WTC11 (cell line): ENCODE measurements around the gene AIG1.

Experiments
- AR ChIP-seq: fragments of 250-450 bp; sonication (Bioruptor Pico); IDR thresholded peaks from 2 replicates; pipeline ENCODE4 v1.9.0; 2021; ENCODE audit warnings: mild to moderate bottlenecking
- CTCF ChIP-seq: fragments of 200-600 bp; IDR thresholded peaks from 2 replicates; pipeline ENCODE4 v1.8.0; 2022; ENCODE audit warnings: antibody characterized with exemption
- JUN ChIP-seq: sonication (generic); formaldehyde crosslinking; IDR thresholded peaks from 2 replicates; pipeline ENCODE4 v1.8.0; 2023; ENCODE audit warnings: mild to moderate bottlenecking, missing genetic modification reagents
- MAX ChIP-seq: sonication (generic); formaldehyde crosslinking; IDR thresholded peaks from 2 replicates; pipeline ENCODE4 v1.8.0; 2022; ENCODE audit warnings: mild to moderate bottlenecking, missing genetic modification reagents
- PREB ChIP-seq: sonication (generic); formaldehyde crosslinking; IDR thresholded peaks from 2 replicates; pipeline ENCODE4 v1.8.1; 2022; ENCODE audit warnings: mild to moderate bottlenecking, missing genetic modification reagents, moderate library complexity, borderline replicate concordance
- TCF7 ChIP-seq: sonication (generic); formaldehyde crosslinking; IDR thresholded peaks from 2 replicates; pipeline ENCODE4 v1.8.0; 2022; ENCODE audit warnings: mild to moderate bottlenecking, low read depth, missing genetic modification reagents, moderate library complexity
- TEAD4 ChIP-seq: sonication (generic); formaldehyde crosslinking; IDR thresholded peaks from 2 replicates; pipeline ENCODE4 v1.8.0; 2022; ENCODE audit warnings: mild to moderate bottlenecking, missing genetic modification reagents
- ZNF425 ChIP-seq: fragments of 250-450 bp; sonication (Bioruptor Pico); conservative IDR thresholded peaks from 2 replicates; pipeline ENCODE4 v1.9.0; 2021; ENCODE audit warnings: mild to moderate bottlenecking

- no peak for TF ChIP-seq MAX
- TF ChIP-seq CTCF: no peak
- TF ChIP-seq TEAD4 (CRISPR knock-in tag): no peak
- TF ChIP-seq TCF7 (CRISPR knock-in tag): no peak
- TF ChIP-seq JUN (CRISPR knock-in tag): no peak
- no peak for TF ChIP-seq AR (CRISPR knock-in tag)
- no peak for TF ChIP-seq PREB (CRISPR knock-in tag)
- no peak for TF ChIP-seq ZNF425
These were observed 202.2 kb downstream of the AIG1 start for GRCh38 chr6:143262859-143263258.
